ENCODE data around the gene CCDC183.
A peak's percentile ranks its signal among the peaks of the same experiment; 100 is the strongest.

Gene CCDC183

GRCh38 chr9:136849960-136850865 is 54.1 kb downstream of the CCDC183 start:
- DNase-seq (ENCODE audit: insufficient read length, low spot score), result no peak
- no peak for FAIRE-seq
- TF ChIP-seq POU2F2 (IDR thresholded peaks at IDR 0.05; ENCODE audit: low read depth, low read length), result no peak
- TF ChIP-seq SPI1 (IDR thresholded peaks at IDR 0.05; ENCODE audit: low read depth, low read length), result no peak
- TF ChIP-seq POLR2AphosphoS5 (IDR thresholded peaks at IDR 0.05; ENCODE audit: low read depth, low read length), result no peak
- no peak for TF ChIP-seq POLR2A (IDR thresholded peaks at IDR 0.05; ENCODE audit: low read depth, low read length)
- no peak for TF ChIP-seq PAX5 (IDR thresholded peaks at IDR 0.05; ENCODE audit: insufficient read depth, low read length, severe bottlenecking)
- TF ChIP-seq TAF1 (IDR thresholded peaks at IDR 0.05; ENCODE audit: low read depth, low read length), result no peak

- TF ChIP-seq POLR2A (IDR thresholded peaks at IDR 0.05; ENCODE audit: low read depth, low read length), result no peak
- TF ChIP-seq POLR2AphosphoS5 (IDR thresholded peaks at IDR 0.05; ENCODE audit: low read depth, low read length), result no peak; the same call in 1 of the 2 replicates
- TF ChIP-seq PAX5 (IDR thresholded peaks at IDR 0.05; ENCODE audit: insufficient read depth, low read length, severe bottlenecking), result no peak
- no peak for TF ChIP-seq TAF1 (IDR thresholded peaks at IDR 0.05; ENCODE audit: low read depth, low read length)
- no peak for TF ChIP-seq POU2F2 (IDR thresholded peaks at IDR 0.05; ENCODE audit: low read depth, low read length)
- no peak for TF ChIP-seq SPI1 (IDR thresholded peaks at IDR 0.05; ENCODE audit: low read depth, low read length)
- FAIRE-seq, result no peak
- no peak for DNase-seq (ENCODE audit: insufficient read length, low spot score)
Observed at GRCh38 chr9:136850866-136851775, 55.0 kb downstream of the CCDC183 start.

- TF ChIP-seq POLR2A (IDR thresholded peaks at IDR 0.05; ENCODE audit: low read depth, low read length) (no peak; the same call in 1 of the 2 replicates), POU2F2 (IDR thresholded peaks at IDR 0.05; ENCODE audit: low read depth, low read length) (0 out of 2 replicates have a peak, but pooled peaks have one; percentile 2), PAX5 (IDR thresholded peaks at IDR 0.05; ENCODE audit: insufficient read depth, low read length, severe bottlenecking) (no peak), SPI1 (IDR thresholded peaks at IDR 0.05; ENCODE audit: low read depth, low read length) (no peak)
- DNase-seq (ENCODE audit: insufficient read length, low spot score) (no peak), FAIRE-seq (no peak)
Observed at GRCh38 chr9:136851941-136852663, 56.0 kb downstream of the CCDC183 start, which contains the start of gene MAMDC4. TSS of gene MAMDC4 (plus strand) at chr9:136852346. CDS start at chr9:136852417, 71 bp downstream.

- DNase-seq (ENCODE audit: insufficient read length, low spot score) (no peak), FAIRE-seq (no peak)
- TF ChIP-seq POU2F2 (IDR thresholded peaks at IDR 0.05; ENCODE audit: low read depth, low read length) (no peak), POLR2A (IDR thresholded peaks at IDR 0.05; ENCODE audit: low read depth, low read length) (no peak), PAX5 (IDR thresholded peaks at IDR 0.05; ENCODE audit: insufficient read depth, low read length, severe bottlenecking) (no peak), SPI1 (IDR thresholded peaks at IDR 0.05; ENCODE audit: low read depth, low read length) (no peak), POLR2AphosphoS5 (IDR thresholded peaks at IDR 0.05; ENCODE audit: low read depth, low read length) (no peak; the same call in 1 of the 2 replicates), TAF1 (IDR thresholded peaks at IDR 0.05; ENCODE audit: low read depth, low read length) (no peak)
Observed at GRCh38 chr9:136852664-136853595, 56.8 kb downstream of the CCDC183 start.

- FAIRE-seq (no peak), DNase-seq (ENCODE audit: insufficient read length, low spot score) (no peak)
Observed at GRCh38 chr9:136853596-136854112, 57.5 kb downstream of the CCDC183 start.

GRCh38 chr9:136854113-136854841 is 58.1 kb downstream of the CCDC183 start:
- no peak for DNase-seq (ENCODE audit: insufficient read length, low spot score)
- no peak for FAIRE-seq
- TF ChIP-seq TAF1 (IDR thresholded peaks at IDR 0.05; ENCODE audit: low read depth, low read length), result no peak

More at GRCh38 chr9:136853596-136854112, 57.5 kb downstream of the CCDC183 start:
- TF ChIP-seq POLR2AphosphoS5 (IDR thresholded peaks at IDR 0.05; ENCODE audit: low read depth, low read length), result no peak
- TF ChIP-seq POLR2A (IDR thresholded peaks at IDR 0.05; ENCODE audit: low read depth, low read length), result no peak
- TF ChIP-seq PAX5 (IDR thresholded peaks at IDR 0.05; ENCODE audit: insufficient read depth, low read length, severe bottlenecking), result no peak
- no peak for TF ChIP-seq SPI1 (IDR thresholded peaks at IDR 0.05; ENCODE audit: low read depth, low read length)
- TF ChIP-seq TAF1 (IDR thresholded peaks at IDR 0.05; ENCODE audit: low read depth, low read length), result no peak
- TF ChIP-seq POU2F2 (IDR thresholded peaks at IDR 0.05; ENCODE audit: low read depth, low read length), result no peak

- FAIRE-seq (no peak), DNase-seq (ENCODE audit: insufficient read length, low spot score) (no peak)
- no peak for TF ChIP-seq TAF1 (IDR thresholded peaks at IDR 0.05; ENCODE audit: low read depth, low read length)
- no peak for TF ChIP-seq POU2F2 (IDR thresholded peaks at IDR 0.05; ENCODE audit: low read depth, low read length)
- TF ChIP-seq POLR2AphosphoS5 (IDR thresholded peaks at IDR 0.05; ENCODE audit: low read depth, low read length), result no peak
- TF ChIP-seq SPI1 (IDR thresholded peaks at IDR 0.05; ENCODE audit: low read depth, low read length), result no peak
- no peak for TF ChIP-seq PAX5 (IDR thresholded peaks at IDR 0.05; ENCODE audit: insufficient read depth, low read length, severe bottlenecking)
- TF ChIP-seq POLR2A (IDR thresholded peaks at IDR 0.05; ENCODE audit: low read depth, low read length), result no peak
Observed at GRCh38 chr9:136854842-136855460, 58.8 kb downstream of the CCDC183 start.
